ENCODE measurements around the gene GSTM3. TPM values are rescaled to one million over a fixed set of nuclear protein-coding genes. Genes with fewer than 3 reads are reported as not detected.

The GSTM3 gene
- total and polyA plus RNA-seq, 4 donors: 102 to 154 (median 127) TPM

- no peaks in the 10 kb centered on the region for H3K9me3 ChIP-seq (ENCODE audit: control insufficient read depth, insufficient read depth, low read length)
- no peaks in the 10 kb centered on the region for H3K27me3 ChIP-seq (ENCODE audit: control insufficient read depth, insufficient read depth, low read length)
- WGBS (ENCODE audit: insufficient coverage): 93% methylated on average over 4 of the region's 4 CpGs
- H3K27ac ChIP-seq (ENCODE audit: low read depth, low read length): no peak overlapping the region
- DNase-seq (ENCODE audit: low read depth in 4 of 6, low spot score in 6 of 6): no peak
- peaks cover 22% of the 10 kb centered on the region for H3K4me1 ChIP-seq (ENCODE audit: control insufficient read depth, insufficient read depth, low read length)
- no peaks in the 10 kb centered on the region for H3K36me3 ChIP-seq (ENCODE audit: control insufficient read depth, insufficient read depth, low read length)
- no peak overlapping the region for H3K4me3 ChIP-seq (ENCODE audit: low read depth, low read length)
Measured at GRCh38 chr1:109785446-109786111, 44.7 kb upstream of the GSTM3 start.

DNA sequence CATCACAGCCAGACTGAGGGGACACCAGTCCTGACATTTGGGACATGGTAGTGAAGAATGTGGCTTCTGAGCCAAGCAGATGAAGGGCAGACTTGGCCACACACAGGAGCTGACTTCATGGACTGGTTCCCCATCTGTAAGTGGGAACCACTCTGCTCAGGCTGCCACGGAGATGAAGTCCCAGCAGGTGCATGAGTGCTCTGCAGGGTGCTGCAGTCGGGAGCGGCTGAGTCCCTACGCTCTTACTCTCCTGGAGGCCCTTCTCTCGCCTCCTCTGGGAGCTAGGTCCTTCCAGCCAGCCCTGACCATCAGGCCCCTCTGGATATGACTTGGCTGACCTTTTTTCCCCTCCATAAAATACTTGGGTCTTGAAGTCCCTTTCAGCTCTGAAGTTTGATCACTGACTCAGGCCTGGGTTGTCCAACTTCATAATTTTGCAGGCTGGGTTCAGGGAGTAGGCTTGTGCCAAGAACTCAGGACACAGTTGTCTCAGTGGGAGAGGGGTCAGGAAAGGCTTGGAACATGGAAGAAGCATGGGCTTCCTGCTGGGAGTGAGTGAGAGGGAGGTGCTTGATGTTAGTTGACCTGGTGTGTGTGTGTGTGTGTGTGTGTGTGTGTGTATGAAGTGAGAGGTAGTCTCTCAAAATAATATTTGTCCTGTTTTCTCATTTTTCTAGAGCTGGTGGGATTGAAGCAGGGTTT is 43.9 kb upstream of the GSTM3 start:
- DNase-seq (ENCODE audit: low read depth in 4 of 6, low spot score in 6 of 6): no peak
- Histone ChIP-seq H3K4me1 (ENCODE audit: control insufficient read depth, insufficient read depth, low read length) (peaks cover 22% of the 10 kb centered on the region), H3K36me3 (ENCODE audit: control insufficient read depth, insufficient read depth, low read length) (no peaks in the 10 kb centered on the region), H3K27me3 (ENCODE audit: control insufficient read depth, insufficient read depth, low read length) (no peaks in the 10 kb centered on the region), H3K27ac (ENCODE audit: low read depth, low read length) (no peak overlapping the region), H3K9me3 (ENCODE audit: control insufficient read depth, insufficient read depth, low read length) (no peaks in the 10 kb centered on the region), H3K4me3 (ENCODE audit: low read depth, low read length) (no peak overlapping the region)
- WGBS (ENCODE audit: insufficient coverage): 78% methylated on average over 5 of the region's 5 CpGs

DNA sequence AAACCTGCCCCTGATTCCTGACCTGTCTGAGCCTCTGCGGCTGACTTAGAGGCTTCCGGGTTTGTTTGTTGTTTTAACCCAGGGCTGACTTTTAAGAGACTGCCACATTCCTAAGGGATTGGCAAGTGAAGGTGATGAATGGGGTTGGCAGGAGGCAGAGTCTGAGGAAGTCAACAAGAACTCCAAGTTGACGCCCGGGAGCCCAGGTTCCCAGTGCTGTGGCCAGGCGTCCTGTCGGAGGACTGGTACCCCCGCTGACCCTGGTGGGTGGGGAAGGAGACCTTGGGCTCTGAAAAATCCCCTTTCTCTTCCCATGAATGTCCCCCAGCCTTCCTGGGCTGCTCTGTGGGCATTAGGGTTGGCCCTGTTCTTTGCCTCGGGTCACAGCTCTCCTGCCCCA is 42.6 kb upstream of the GSTM3 start:
- DNase-seq (ENCODE audit: low read depth in 4 of 6, low spot score in 6 of 6): no peak
- WGBS (ENCODE audit: insufficient coverage): 30% methylated on average over 7 of the region's 8 CpGs
- Histone ChIP-seq H3K27ac (ENCODE audit: low read depth, low read length) (no peak overlapping the region), H3K4me3 (ENCODE audit: low read depth, low read length) (no peak overlapping the region), H3K9me3 (ENCODE audit: control insufficient read depth, insufficient read depth, low read length) (no peaks in the 10 kb centered on the region), H3K4me1 (ENCODE audit: control insufficient read depth, insufficient read depth, low read length) (peaks cover 16% of the 10 kb centered on the region), H3K36me3 (ENCODE audit: control insufficient read depth, insufficient read depth, low read length) (no peaks in the 10 kb centered on the region), H3K27me3 (ENCODE audit: control insufficient read depth, insufficient read depth, low read length) (no peaks in the 10 kb centered on the region)

DNA sequence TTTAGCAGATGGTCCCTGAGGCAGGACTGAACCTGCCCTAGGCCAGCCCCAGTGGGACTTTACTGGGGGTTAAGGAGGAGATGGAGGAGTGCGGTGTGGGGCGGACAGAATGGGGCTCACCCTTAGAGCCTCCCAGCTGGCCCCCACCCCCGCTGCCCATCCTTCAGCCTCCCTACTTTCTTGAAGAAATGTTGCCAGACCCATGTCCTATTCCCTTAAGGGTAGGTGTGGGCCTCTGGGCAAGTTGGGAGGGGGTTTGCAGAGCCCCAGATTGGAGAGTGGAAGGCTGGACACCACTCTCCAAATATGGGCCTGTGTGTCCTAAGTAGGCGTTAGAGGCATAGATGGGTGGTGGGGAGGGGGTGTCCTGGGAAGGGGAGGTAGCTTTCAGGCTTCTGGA is 42.1 kb upstream of the GSTM3 start:
- WGBS (ENCODE audit: insufficient coverage): 80% methylated on average over 1 of the region's 4 CpGs
- no peak for DNase-seq (ENCODE audit: low read depth in 4 of 6, low spot score in 6 of 6)

DNA sequence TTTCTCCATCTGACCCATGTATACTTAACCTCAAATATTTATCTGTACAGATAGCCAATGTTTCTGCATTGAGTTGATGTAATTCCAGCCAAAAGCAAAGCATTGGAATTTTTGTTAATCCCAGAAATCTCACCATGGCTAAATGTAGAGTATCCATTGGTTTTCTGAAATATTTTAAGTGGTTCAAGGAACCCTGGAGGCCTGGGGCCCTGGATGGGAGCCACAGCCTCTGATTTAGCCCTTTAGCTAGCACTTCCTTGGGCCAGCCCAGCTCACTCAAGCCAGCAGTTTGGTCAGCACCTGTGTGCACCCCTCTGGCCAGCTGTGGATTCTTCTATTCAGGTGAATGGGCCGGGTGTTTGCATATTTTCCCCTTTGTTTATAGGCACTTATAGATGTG is 41.7 kb upstream of the GSTM3 start:
- Histone ChIP-seq H3K36me3 (ENCODE audit: control insufficient read depth, insufficient read depth, low read length) (no peaks in the 10 kb centered on the region), H3K4me3 (ENCODE audit: low read depth, low read length) (no peak overlapping the region), H3K4me1 (ENCODE audit: control insufficient read depth, insufficient read depth, low read length) (peaks cover 13% of the 10 kb centered on the region), H3K27ac (ENCODE audit: low read depth, low read length) (no peak overlapping the region), H3K9me3 (ENCODE audit: control insufficient read depth, insufficient read depth, low read length) (no peaks in the 10 kb centered on the region), H3K27me3 (ENCODE audit: control insufficient read depth, insufficient read depth, low read length) (no peaks in the 10 kb centered on the region)
- no CpG with 5 or more reads among the region's 1 CpG for WGBS (ENCODE audit: insufficient coverage)
- no peak for DNase-seq (ENCODE audit: low read depth in 4 of 6, low spot score in 6 of 6)

More for the DNA sequence above, 42.1 kb upstream of the GSTM3 start:
- no peaks in the 10 kb centered on the region for H3K36me3 ChIP-seq (ENCODE audit: control insufficient read depth, insufficient read depth, low read length)
- peaks cover 13% of the 10 kb centered on the region for H3K4me1 ChIP-seq (ENCODE audit: control insufficient read depth, insufficient read depth, low read length)
- H3K9me3 ChIP-seq (ENCODE audit: control insufficient read depth, insufficient read depth, low read length): no peaks in the 10 kb centered on the region
- H3K27ac ChIP-seq (ENCODE audit: low read depth, low read length): no peak overlapping the region
- H3K4me3 ChIP-seq (ENCODE audit: low read depth, low read length): no peak overlapping the region
- no peaks in the 10 kb centered on the region for H3K27me3 ChIP-seq (ENCODE audit: control insufficient read depth, insufficient read depth, low read length)

- Histone ChIP-seq H3K36me3 (ENCODE audit: control insufficient read depth, insufficient read depth, low read length) (no peaks in the 10 kb centered on the region), H3K27ac (ENCODE audit: low read depth, low read length) (no peak overlapping the region), H3K27me3 (ENCODE audit: control insufficient read depth, insufficient read depth, low read length) (no peaks in the 10 kb centered on the region), H3K4me3 (ENCODE audit: low read depth, low read length) (no peak overlapping the region), H3K4me1 (ENCODE audit: control insufficient read depth, insufficient read depth, low read length) (peaks cover 17% of the 10 kb centered on the region), H3K9me3 (ENCODE audit: control insufficient read depth, insufficient read depth, low read length) (no peaks in the 10 kb centered on the region)
- no peak for DNase-seq (ENCODE audit: low read depth in 4 of 6, low spot score in 6 of 6)
- WGBS (ENCODE audit: insufficient coverage): no CpG with 5 or more reads among the region's 2 CpGs
Measured at GRCh38 chr1:109781806-109782205, 41.0 kb upstream of the GSTM3 start.

GRCh38 chr1:109780982-109781381 is 40.1 kb upstream of the GSTM3 start:
- H3K36me3 ChIP-seq (ENCODE audit: control insufficient read depth, insufficient read depth, low read length): no peaks in the 10 kb centered on the region
- H3K4me3 ChIP-seq (ENCODE audit: low read depth, low read length): no peak overlapping the region
- DNase-seq (ENCODE audit: low read depth in 4 of 6, low spot score in 6 of 6): no peak
- H3K27me3 ChIP-seq (ENCODE audit: control insufficient read depth, insufficient read depth, low read length): no peaks in the 10 kb centered on the region
- H3K9me3 ChIP-seq (ENCODE audit: control insufficient read depth, insufficient read depth, low read length): no peaks in the 10 kb centered on the region
- peaks cover 11% of the 10 kb centered on the region for H3K4me1 ChIP-seq (ENCODE audit: control insufficient read depth, insufficient read depth, low read length)
- H3K27ac ChIP-seq (ENCODE audit: low read depth, low read length): no peak overlapping the region
- no CpG with 5 or more reads among the region's 1 CpG for WGBS (ENCODE audit: insufficient coverage)

DNA sequence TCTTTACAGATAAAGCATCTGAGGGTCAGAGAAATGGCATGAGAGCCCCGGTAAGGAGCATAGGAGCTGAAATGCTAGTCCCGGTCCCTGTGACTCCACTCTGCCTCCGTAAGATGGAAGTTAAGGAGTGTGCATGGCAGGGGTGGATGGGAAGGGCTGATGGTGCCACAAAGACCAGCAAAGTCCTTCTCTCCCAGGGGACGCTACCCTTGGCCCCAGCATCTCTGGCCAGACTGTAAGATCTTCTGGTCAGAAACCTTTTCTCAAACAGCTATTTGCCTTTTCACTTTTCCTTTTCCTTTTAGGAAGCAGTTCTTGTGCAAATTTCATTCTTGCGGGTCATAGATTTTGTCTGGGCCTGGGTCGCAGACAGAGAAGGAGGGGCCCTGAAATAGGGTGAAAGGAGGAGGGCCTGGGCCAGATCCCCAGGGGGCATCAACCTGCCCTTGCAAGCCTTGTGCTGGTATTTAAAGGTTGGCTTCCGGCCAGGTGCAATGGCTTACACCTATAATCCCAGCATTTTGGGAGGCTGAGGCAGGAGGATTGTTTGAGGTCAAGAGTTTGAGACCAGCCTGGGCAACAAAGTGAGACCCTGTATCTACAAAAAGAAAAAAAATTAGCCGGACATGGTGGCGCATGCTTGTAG is 37.3 kb upstream of the GSTM3 start:
- no peak for DNase-seq (ENCODE audit: low read depth in 4 of 6, low spot score in 6 of 6)
- no peaks in the 10 kb centered on the region for H3K27me3 ChIP-seq (ENCODE audit: control insufficient read depth, insufficient read depth, low read length)
- H3K27ac ChIP-seq (ENCODE audit: low read depth, low read length): no peak overlapping the region
- peaks cover 16% of the 10 kb centered on the region for H3K4me1 ChIP-seq (ENCODE audit: control insufficient read depth, insufficient read depth, low read length)
- no peaks in the 10 kb centered on the region for H3K36me3 ChIP-seq (ENCODE audit: control insufficient read depth, insufficient read depth, low read length)
- 88% methylated on average over 5 of the region's 9 CpGs for WGBS (ENCODE audit: insufficient coverage)
- H3K4me3 ChIP-seq (ENCODE audit: low read depth, low read length): no peak overlapping the region
- no peaks in the 10 kb centered on the region for H3K9me3 ChIP-seq (ENCODE audit: control insufficient read depth, insufficient read depth, low read length)

DNA sequence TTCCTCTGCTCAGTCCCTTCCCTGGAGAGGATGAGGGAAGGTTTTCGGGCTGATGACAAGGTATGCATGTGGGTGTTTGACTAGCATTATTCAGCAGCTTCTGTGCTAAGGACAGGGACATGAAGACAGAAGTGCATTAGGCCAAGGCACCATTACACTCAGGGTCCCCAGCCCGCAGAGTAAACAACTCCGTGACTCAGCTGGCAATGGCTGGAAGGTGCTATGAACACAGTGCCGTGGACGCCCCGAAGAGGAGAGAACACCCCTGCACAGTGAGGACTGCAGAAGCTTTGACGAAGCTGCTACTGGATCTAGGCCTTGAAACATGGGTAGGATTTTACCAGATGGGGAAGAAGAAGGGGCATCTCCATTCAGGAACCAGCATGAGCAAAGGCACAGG is 36.6 kb upstream of the GSTM3 start:
- no peak for DNase-seq (ENCODE audit: low read depth in 4 of 6, low spot score in 6 of 6)
- 91% methylated on average over 6 of the region's 7 CpGs for WGBS (ENCODE audit: insufficient coverage)
- Histone ChIP-seq H3K4me1 (ENCODE audit: control insufficient read depth, insufficient read depth, low read length) (peaks cover 23% of the 10 kb centered on the region), H3K27ac (ENCODE audit: low read depth, low read length) (no peak overlapping the region), H3K27me3 (ENCODE audit: control insufficient read depth, insufficient read depth, low read length) (no peaks in the 10 kb centered on the region), H3K36me3 (ENCODE audit: control insufficient read depth, insufficient read depth, low read length) (no peaks in the 10 kb centered on the region), H3K4me3 (ENCODE audit: low read depth, low read length) (no peak overlapping the region), H3K9me3 (ENCODE audit: control insufficient read depth, insufficient read depth, low read length) (no peaks in the 10 kb centered on the region)

Measured in spinal cord (tissue), 10 donors.